Smooth muscle cell (in vitro differentiated cells): Measurements from ENCODE around the gene APPL2. TPM values are rescaled to one million over a fixed set of nuclear protein-coding genes. Genes with fewer than 3 reads are reported as not detected.

Experiments
- DNase-seq: peaks from one replicate; lab custom pipeline; 2025; ENCODE audit not compliant: unreplicated experiment; lab: John Stamatoyannopoulos, UW
- H2AFZ ChIP-seq: fragments of 200-600 bp; sonication (generic); 2 replicates; pipeline ENCODE4 v1.6.0; 2016; ENCODE audit warnings: antibody characterized with exemption, low read depth, mild to moderate bottlenecking
- H3F3A ChIP-seq: fragments of 200-600 bp; sonication (generic); 2 replicates; pipeline ENCODE4 v1.6.0; 2017; ENCODE audit warnings: antibody characterized with exemption, low read depth
- H3K27ac ChIP-seq: fragments of 200-600 bp; sonication (generic); 2 replicates; pipeline ENCODE4 v1.5.1; 2016; ENCODE audit warnings: low read depth, mild to moderate bottlenecking
- H3K27me3 ChIP-seq: fragments of 200-600 bp; sonication (generic); 2 replicates; pipeline ENCODE4 v1.6.1; 2016; ENCODE audit warnings: low read depth, mild to moderate bottlenecking
- H3K36me3 ChIP-seq: fragments of 200-600 bp; sonication (generic); 2 replicates; pipeline ENCODE4 v1.5.1; 2016; ENCODE audit warnings: low read depth
- H3K4me1 ChIP-seq: fragments of 200-600 bp; sonication (generic); 2 replicates; pipeline ENCODE4 v1.5.1; 2016; ENCODE audit warnings: low read depth
- H3K4me2 ChIP-seq: fragments of 200-600 bp; sonication (generic); 2 replicates; pipeline ENCODE4 v1.6.0; 2016; ENCODE audit warnings: mild to moderate bottlenecking
- H3K4me3 ChIP-seq: fragments of 200-600 bp; sonication (generic); 2 replicates; pipeline ENCODE4 v1.5.1; 2016; ENCODE audit warnings: mild to moderate bottlenecking
- H3K79me2 ChIP-seq: fragments of 200-600 bp; sonication (generic); 2 replicates; pipeline ENCODE4 v1.6.0; 2016; ENCODE audit warnings: low read depth, mild to moderate bottlenecking
- H3K9ac ChIP-seq: fragments of 200-600 bp; sonication (generic); 2 replicates; pipeline ENCODE4 v1.6.0; 2016; ENCODE audit warnings: low read depth
- H3K9me3 ChIP-seq: fragments of 200-600 bp; sonication (generic); replicated peaks from 2 replicates; pipeline ENCODE4 v1.5.1; 2016; ENCODE audit warnings: low read depth
- H4K20me1 ChIP-seq: fragments of 200-600 bp; sonication (generic); 2 replicates; pipeline ENCODE4 v1.6.0; 2016; ENCODE audit warnings: low read depth
- CTCF ChIP-seq: fragments of 200-600 bp; sonication (generic); IDR thresholded peaks from 2 replicates; pipeline ENCODE4 v1.5.1; 2017; ENCODE audit warnings: borderline replicate concordance, mild to moderate bottlenecking, antibody characterized with exemption; ENCODE audit not compliant: insufficient read depth, poor library complexity, severe bottlenecking
- WGBS: methylation state at CpG from one replicate; pipeline ENCODE4 v1.1.7; 2016; ENCODE audit warnings: low lambda C conversion rate; 5-methylcytosine and 5-hydroxymethylcytosine counted together
- polyA plus RNA-seq: library from polyadenylated mRNA; unstranded; fragments of >200 nt; fragmentation: Nextera tagmentation; extraction: Ambion mirVana; gene quantifications from 2 replicates; pipeline ENCODE4 v1.2.1, GENCODE V29; 2016
- total RNA-seq: library from RNA; depleted of rRNA; stranded (reverse); fragments of >200 nt; gene quantifications from 2 replicates; pipeline ENCODE4 v1.2.3, GENCODE V29; 2014

The APPL2 gene
- total and polyA plus RNA-seq, 2 experiments from 2014 or later = 19.8 to 22.4 TPM

GRCh38 chr12:105275997-105276733, 40.2 kb upstream of the APPL2 start:
- no peak overlapping the region for H3K4me3 ChIP-seq
- DNase-seq = no peak
- H3K9ac ChIP-seq = no peak overlapping the region
- 83% methylated on average over 3 of the region's 3 CpGs for WGBS
- no peaks in the 10 kb centered on the region for H3K36me3 ChIP-seq
- H3K27ac ChIP-seq = no peak overlapping the region
- no peaks in the 10 kb centered on the region for H3K4me1 ChIP-seq
- no peaks in the 10 kb centered on the region for H3K9me3 ChIP-seq
- H3F3A ChIP-seq = no peaks in the 10 kb centered on the region
- TF ChIP-seq CTCF = no peak
- no peaks in the 10 kb centered on the region for H3K27me3 ChIP-seq
- no peak overlapping the region for H2AFZ ChIP-seq
- no peaks in the 10 kb centered on the region for H3K79me2 ChIP-seq
- H3K4me2 ChIP-seq = no peak overlapping the region
- no peaks in the 10 kb centered on the region for H4K20me1 ChIP-seq

- no peaks in the 10 kb centered on the region for H4K20me1 ChIP-seq
- H3K27me3 ChIP-seq = no peaks in the 10 kb centered on the region
- H3K27ac ChIP-seq = no peak overlapping the region
- H3K4me1 ChIP-seq = no peaks in the 10 kb centered on the region
- no peaks in the 10 kb centered on the region for H3K79me2 ChIP-seq
- H3K4me3 ChIP-seq = no peak overlapping the region
- no peak overlapping the region for H3K4me2 ChIP-seq
- whole genome bisulfite sequencing = 98% methylated on average over 5 of the region's 5 CpGs
- H3K36me3 ChIP-seq = no peaks in the 10 kb centered on the region
- H2AFZ ChIP-seq = no peak overlapping the region
- H3K9ac ChIP-seq = no peak overlapping the region
- no peaks in the 10 kb centered on the region for H3K9me3 ChIP-seq
- no peak for TF ChIP-seq CTCF
- DNase-seq = no peak
- H3F3A ChIP-seq = no peaks in the 10 kb centered on the region
These were observed 38.6 kb upstream of the APPL2 start for GRCh38 chr12:105274571-105274970.

GRCh38 chr12:105273601-105274000, 37.6 kb upstream of the APPL2 start:
- Histone ChIP-seq H3K4me1 (no peaks in the 10 kb centered on the region), H3K9me3 (no peaks in the 10 kb centered on the region), H3K27ac (no peak overlapping the region), H3K79me2 (no peaks in the 10 kb centered on the region), H2AFZ (no peak overlapping the region), H3K4me3 (no peak overlapping the region), H3F3A (no peaks in the 10 kb centered on the region), H3K36me3 (no peaks in the 10 kb centered on the region), H3K4me2 (no peak overlapping the region), H3K9ac (no peak overlapping the region), H4K20me1 (no peaks in the 10 kb centered on the region), H3K27me3 (no peaks in the 10 kb centered on the region)
- no peak for TF ChIP-seq CTCF
- WGBS = 92% methylated on average over 2 of the region's 2 CpGs
- DNase-seq = no peak

GRCh38 chr12:105272814-105273416, 36.9 kb upstream of the APPL2 start:
- no peak for DNase-seq
- no peak overlapping the region for H3K9ac ChIP-seq
- H3K27me3 ChIP-seq = no peaks in the 10 kb centered on the region
- H2AFZ ChIP-seq = no peak overlapping the region
- no peak overlapping the region for H3K4me3 ChIP-seq
- H3K9me3 ChIP-seq = no peaks in the 10 kb centered on the region
- H4K20me1 ChIP-seq = no peaks in the 10 kb centered on the region
- H3K27ac ChIP-seq = no peak overlapping the region
- H3K4me2 ChIP-seq = no peak overlapping the region
- no peaks in the 10 kb centered on the region for H3K4me1 ChIP-seq
- no peaks in the 10 kb centered on the region for H3K79me2 ChIP-seq
- H3F3A ChIP-seq = no peaks in the 10 kb centered on the region
- no peaks in the 10 kb centered on the region for H3K36me3 ChIP-seq
- 85% methylated on average over 4 of the region's 4 CpGs for WGBS
- TF ChIP-seq CTCF = no peak
